ENCODE measurements around the gene KCNG1. TPM values are rescaled to one million over a fixed set of nuclear protein-coding genes. Genes with fewer than 3 reads are reported as not detected.

Gene KCNG1
- total and polyA plus RNA-seq, 9 donors, result 0.15 to 4.9 (median 1.1) TPM

DNA sequence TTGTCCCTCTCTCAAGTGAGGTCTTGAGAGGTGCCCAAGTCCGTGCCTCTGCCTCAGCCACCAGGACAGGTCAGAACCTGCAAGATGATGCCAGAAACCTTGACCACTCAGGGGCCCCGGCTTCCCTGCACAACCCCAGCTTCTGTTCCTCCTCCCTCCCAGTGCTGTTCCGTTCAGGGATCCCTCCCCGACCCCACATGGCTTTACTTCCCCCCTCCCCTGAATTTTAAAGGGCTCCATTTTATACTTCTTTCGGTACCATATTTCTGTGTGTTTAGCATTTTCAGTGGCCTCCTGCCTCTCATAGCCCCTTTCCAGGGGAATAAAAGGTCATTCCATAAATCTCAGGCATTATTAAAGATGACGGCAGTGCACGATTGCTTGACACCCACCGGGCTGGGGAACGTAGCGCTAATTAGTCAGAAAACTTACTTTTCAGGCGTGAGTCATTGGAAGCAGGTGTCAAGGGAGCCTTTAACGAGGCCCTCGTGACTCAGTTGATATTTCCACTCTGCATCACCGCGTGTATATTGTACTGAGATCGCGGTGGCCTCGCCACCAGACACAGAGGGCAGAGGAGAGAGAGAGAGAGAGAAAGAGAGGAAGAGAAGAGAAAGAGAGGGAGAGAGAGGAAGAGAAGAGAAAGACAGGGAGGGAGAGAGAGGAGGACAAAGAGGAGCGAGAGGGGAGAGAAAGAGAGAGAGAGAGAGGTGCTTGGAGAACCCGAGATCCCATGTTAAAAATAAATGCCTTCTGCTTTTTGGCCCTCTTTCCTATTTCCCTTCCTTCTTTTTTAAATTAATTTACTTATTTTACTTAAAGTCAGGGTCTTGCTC lies 21.3 kb downstream of the KCNG1 start:
- no peak for DNase-seq
- WGBS, 3 donors, result 47 to 53% (median 52%) methylated on average over 20 of the region's 20 CpGs
- no peaks in the 10 kb centered on the region for H3K27me3 ChIP-seq
- no peak overlapping the region for H3K4me3 ChIP-seq
- H3K27ac ChIP-seq, result no peak overlapping the region
- H3K9me3 ChIP-seq, result no peaks in the 10 kb centered on the region
- TF ChIP-seq, protein P1, sequence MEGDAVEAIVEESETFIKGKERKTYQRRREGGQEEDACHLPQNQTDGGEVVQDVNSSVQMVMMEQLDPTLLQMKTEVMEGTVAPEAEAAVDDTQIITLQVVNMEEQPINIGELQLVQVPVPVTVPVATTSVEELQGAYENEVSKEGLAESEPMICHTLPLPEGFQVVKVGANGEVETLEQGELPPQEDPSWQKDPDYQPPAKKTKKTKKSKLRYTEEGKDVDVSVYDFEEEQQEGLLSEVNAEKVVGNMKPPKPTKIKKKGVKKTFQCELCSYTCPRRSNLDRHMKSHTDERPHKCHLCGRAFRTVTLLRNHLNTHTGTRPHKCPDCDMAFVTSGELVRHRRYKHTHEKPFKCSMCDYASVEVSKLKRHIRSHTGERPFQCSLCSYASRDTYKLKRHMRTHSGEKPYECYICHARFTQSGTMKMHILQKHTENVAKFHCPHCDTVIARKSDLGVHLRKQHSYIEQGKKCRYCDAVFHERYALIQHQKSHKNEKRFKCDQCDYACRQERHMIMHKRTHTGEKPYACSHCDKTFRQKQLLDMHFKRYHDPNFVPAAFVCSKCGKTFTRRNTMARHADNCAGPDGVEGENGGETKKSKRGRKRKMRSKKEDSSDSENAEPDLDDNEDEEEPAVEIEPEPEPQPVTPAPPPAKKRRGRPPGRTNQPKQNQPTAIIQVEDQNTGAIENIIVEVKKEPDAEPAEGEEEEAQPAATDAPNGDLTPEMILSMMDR (IDR thresholded peaks at IDR 0.05), result no peak
- TF ChIP-seq EP300 (IDR thresholded peaks at IDR 0.05), result no peak
- TF ChIP-seq POLR2A (IDR thresholded peaks at IDR 0.05), result no peak
- intact Hi-C loops (cut with DNase I), result no loop called here
- no peaks in the 10 kb centered on the region for H3K36me3 ChIP-seq
- no peaks in the 10 kb centered on the region for H3K4me1 ChIP-seq (ENCODE audit: insufficient read depth)

DNA sequence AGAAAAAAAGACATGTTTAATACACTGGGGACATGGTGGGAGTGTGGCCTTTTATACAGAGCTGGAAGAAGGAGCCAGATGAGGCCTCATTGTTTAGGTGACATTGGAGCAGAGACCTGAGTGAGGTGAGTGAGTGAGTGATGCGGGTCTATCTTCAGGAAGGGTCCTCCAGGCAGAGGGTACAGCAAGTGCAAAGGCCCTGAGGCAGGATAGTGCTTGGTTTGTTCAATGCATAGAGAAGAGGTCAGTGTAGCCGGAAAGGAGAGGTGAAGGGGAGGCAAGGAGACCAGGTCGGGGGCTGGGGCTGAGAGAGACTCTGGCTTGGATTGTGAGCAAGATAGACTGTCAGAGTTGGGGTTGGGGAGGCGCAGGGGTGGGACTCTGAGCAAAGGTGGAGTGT lies 23.6 kb downstream of the KCNG1 start:
- no peaks in the 10 kb centered on the region for H3K9me3 ChIP-seq
- WGBS, 3 donors, result 89 to 92% (median 91%) methylated on average over 4 of the region's 4 CpGs
- no peaks in the 10 kb centered on the region for H3K4me1 ChIP-seq (ENCODE audit: insufficient read depth)
- intact Hi-C loops (cut with DNase I), result no loop called here
- TF ChIP-seq, protein P1 (IDR thresholded peaks at IDR 0.05), result no peak
- TF ChIP-seq POLR2A (IDR thresholded peaks at IDR 0.05) (no peak), EP300 (IDR thresholded peaks at IDR 0.05) (no peak)
- no peaks in the 10 kb centered on the region for H3K27me3 ChIP-seq
- no peak overlapping the region for H3K27ac ChIP-seq
- no peak overlapping the region for H3K4me3 ChIP-seq
- H3K36me3 ChIP-seq, result no peaks in the 10 kb centered on the region
- DNase-seq, result no peak

DNA sequence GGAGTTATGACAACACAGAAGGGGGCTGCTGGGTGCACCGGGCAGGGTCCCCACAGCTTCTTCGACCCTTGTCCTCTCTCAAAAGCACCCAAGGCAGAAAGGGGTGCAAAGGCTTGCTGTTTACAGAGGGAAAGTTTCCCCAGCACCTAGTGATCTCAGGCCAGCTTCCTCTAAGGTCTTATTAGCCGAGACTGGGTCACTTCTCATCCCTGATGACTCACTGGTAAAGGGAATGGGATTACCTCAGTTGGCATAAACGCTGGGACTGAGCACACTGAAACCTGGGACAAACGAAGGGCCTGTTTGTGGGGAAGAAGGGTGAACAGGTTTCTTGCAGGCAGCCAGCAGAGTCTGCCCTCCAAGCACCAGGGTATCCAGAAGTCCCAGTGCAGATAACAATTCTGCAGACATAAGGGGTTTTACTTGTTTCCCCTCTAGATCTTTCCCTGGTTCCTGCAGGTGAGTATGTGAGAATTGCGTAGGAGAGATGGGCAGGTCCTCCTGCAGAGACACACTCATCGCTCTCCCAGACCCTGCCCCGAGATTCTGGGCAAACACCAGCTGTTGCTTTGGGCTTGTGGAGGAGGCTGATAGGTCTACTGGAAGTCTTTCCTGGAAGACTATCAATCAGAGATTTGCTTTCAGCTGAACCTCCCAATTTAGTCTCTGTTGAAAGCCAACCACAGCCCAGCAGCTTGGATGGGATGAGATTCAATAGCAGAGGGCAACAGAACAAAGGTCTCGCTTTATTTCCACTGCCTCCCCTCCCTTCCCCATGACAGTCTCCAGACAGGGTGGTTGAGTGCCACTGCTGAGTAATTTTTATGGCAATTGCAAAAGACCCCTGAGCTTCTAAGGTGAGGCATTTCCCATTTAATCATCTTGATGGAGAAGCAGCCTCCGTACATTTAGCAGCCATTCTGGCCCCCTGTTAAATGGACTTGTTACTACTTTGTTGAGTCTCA lies 25.7 kb downstream of the KCNG1 start:
- DNase-seq, result no peak
- no peaks in the 10 kb centered on the region for H3K36me3 ChIP-seq
- no peaks in the 10 kb centered on the region for H3K9me3 ChIP-seq
- no peaks in the 10 kb centered on the region for H3K27me3 ChIP-seq
- TF ChIP-seq EP300 (IDR thresholded peaks at IDR 0.05) (no peak), POLR2A (IDR thresholded peaks at IDR 0.05) (no peak)
- TF ChIP-seq, protein P1 (IDR thresholded peaks at IDR 0.05), result no peak
- H3K27ac ChIP-seq, result no peak overlapping the region
- no peak overlapping the region for H3K4me3 ChIP-seq
- H3K4me1 ChIP-seq (ENCODE audit: insufficient read depth), result no peaks in the 10 kb centered on the region
- 26 to 33% (median 30%) methylated on average over 10 of the region's 10 CpGs for WGBS, 3 donors
- intact Hi-C loops (cut with DNase I), result no loop called here

DNA sequence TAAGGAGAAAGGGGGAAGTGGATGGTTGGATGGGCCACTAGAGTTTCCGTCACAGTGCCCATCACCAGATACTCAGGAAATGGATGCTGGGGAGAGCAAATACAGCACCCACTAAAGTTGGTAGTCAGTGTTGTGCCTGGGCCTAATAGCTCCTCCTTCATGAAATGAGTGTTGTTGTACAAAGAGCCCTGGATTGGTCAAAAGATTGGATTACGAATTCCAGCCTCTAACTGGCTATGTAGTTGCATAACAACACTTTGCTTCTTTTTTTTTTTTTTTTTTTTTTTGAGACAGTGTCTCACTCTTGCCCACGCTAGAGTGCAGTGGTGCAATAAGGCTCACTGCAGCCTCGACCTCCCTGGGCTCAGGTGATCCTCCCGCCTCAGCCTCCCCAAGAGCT lies 27.4 kb downstream of the KCNG1 start:
- no peak for TF ChIP-seq POLR2A (IDR thresholded peaks at IDR 0.05)
- TF ChIP-seq, protein P1 (IDR thresholded peaks at IDR 0.05), result no peak
- no peak for TF ChIP-seq EP300 (IDR thresholded peaks at IDR 0.05)
- no peaks in the 10 kb centered on the region for H3K4me1 ChIP-seq (ENCODE audit: insufficient read depth)
- WGBS, 3 donors, result 72 to 81% (median 80%) methylated on average over 5 of the region's 5 CpGs

More for the DNA sequence above, 27.4 kb downstream of the KCNG1 start:
- H3K27ac ChIP-seq, result no peak overlapping the region
- intact Hi-C loops (cut with DNase I), result no loop called here
- H3K27me3 ChIP-seq, result no peaks in the 10 kb centered on the region
- H3K9me3 ChIP-seq, result no peaks in the 10 kb centered on the region
- no peak for DNase-seq
- H3K36me3 ChIP-seq, result no peaks in the 10 kb centered on the region
- no peak overlapping the region for H3K4me3 ChIP-seq
